ENCODE data around the gene LOXL1. TPM values are rescaled to one million over a fixed set of nuclear protein-coding genes. Genes with fewer than 3 reads are reported as not detected.

The LOXL1 gene
- total RNA-seq, 4 donors from 2014 or later: 4.3 to 12.1 (median 7.3) TPM

DNA sequence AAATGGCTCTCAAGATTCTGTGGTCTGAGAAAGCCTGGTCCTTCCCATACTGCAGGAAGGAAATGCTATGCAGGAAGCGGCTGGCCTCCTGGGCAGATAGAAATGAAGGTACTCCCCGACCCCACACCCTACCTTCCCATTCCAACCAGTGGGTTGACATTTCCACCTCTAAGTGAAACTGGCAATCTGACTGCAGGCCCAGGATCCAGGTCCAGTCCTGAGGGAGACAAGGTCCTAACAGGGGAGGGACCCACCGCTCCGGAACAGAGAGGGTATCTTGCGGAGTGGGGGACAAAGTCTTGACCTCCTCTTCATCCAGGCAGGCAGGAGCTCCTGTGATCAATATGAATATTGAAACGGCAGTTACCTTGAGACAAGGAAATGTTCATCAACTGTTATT lies 6.6 kb upstream of the LOXL1 start:
- Histone ChIP-seq H3K27me3 (no peaks in the 10 kb centered on the region), H3K9me3 (no peaks in the 10 kb centered on the region), H3K4me3 (no peak overlapping the region), H3K27ac (no peak overlapping the region), H3K36me3 (peaks cover 2% of the 10 kb centered on the region), H3K4me1 (peaks cover 36% of the 10 kb centered on the region)
- no peak for DNase-seq (ENCODE audit: low spot score in 2 of 2)
- TF ChIP-seq EP300 (IDR thresholded peaks at IDR 0.05) (no peak), POLR2AphosphoS5 (IDR thresholded peaks at IDR 0.05) (no peak), POLR2A (IDR thresholded peaks at IDR 0.05) (no peak)
- TF ChIP-seq, protein P1, sequence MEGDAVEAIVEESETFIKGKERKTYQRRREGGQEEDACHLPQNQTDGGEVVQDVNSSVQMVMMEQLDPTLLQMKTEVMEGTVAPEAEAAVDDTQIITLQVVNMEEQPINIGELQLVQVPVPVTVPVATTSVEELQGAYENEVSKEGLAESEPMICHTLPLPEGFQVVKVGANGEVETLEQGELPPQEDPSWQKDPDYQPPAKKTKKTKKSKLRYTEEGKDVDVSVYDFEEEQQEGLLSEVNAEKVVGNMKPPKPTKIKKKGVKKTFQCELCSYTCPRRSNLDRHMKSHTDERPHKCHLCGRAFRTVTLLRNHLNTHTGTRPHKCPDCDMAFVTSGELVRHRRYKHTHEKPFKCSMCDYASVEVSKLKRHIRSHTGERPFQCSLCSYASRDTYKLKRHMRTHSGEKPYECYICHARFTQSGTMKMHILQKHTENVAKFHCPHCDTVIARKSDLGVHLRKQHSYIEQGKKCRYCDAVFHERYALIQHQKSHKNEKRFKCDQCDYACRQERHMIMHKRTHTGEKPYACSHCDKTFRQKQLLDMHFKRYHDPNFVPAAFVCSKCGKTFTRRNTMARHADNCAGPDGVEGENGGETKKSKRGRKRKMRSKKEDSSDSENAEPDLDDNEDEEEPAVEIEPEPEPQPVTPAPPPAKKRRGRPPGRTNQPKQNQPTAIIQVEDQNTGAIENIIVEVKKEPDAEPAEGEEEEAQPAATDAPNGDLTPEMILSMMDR (IDR thresholded peaks at IDR 0.05): no peak
- 85% methylated on average over 6 of the region's 6 CpGs for WGBS

DNA sequence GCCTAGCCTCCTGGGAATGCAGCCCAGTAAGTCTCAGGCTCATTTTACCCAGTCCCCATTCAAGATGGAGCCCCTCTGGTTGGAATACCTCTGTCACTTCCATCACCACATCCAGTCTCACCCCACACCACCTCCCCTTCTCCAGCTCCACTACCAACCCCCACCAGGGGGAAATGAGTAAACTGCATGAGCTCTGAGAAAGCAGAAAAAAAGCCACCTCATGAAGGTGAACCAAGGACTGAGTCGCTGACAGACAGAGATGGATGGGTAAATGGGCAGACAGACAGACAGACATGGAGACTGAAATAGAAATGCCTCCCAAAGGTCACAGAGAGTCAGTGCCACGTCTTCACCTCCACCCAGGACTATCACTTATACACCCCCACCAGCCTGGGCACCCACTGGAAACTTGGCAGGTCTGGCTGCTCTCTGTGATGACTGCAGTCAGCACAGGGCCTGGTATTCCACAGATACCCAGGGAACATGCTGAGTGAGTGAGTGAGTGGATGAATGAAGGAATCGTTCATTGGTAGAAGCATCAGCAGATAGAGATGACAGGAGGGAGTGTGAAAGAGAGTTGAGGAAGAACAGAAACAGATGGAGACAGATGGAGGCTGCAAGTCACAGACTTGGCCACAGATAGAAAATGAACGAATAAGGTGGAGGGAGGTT lies 4.9 kb upstream of the LOXL1 start:
- Histone ChIP-seq H3K4me3 (no peak overlapping the region), H3K27ac (no peak overlapping the region), H3K9me3 (no peaks in the 10 kb centered on the region), H3K36me3 (peaks cover 2% of the 10 kb centered on the region), H3K27me3 (no peaks in the 10 kb centered on the region), H3K4me1 (peaks cover 53% of the 10 kb centered on the region)
- 70% methylated on average over 4 of the region's 4 CpGs for WGBS
- TF ChIP-seq POLR2AphosphoS5 (IDR thresholded peaks at IDR 0.05) (no peak), POLR2A (IDR thresholded peaks at IDR 0.05) (no peak), EP300 (IDR thresholded peaks at IDR 0.05) (no peak)
- TF ChIP-seq, protein P1 (IDR thresholded peaks at IDR 0.05): no peak
- no peak for DNase-seq (ENCODE audit: low spot score in 2 of 2)

DNA sequence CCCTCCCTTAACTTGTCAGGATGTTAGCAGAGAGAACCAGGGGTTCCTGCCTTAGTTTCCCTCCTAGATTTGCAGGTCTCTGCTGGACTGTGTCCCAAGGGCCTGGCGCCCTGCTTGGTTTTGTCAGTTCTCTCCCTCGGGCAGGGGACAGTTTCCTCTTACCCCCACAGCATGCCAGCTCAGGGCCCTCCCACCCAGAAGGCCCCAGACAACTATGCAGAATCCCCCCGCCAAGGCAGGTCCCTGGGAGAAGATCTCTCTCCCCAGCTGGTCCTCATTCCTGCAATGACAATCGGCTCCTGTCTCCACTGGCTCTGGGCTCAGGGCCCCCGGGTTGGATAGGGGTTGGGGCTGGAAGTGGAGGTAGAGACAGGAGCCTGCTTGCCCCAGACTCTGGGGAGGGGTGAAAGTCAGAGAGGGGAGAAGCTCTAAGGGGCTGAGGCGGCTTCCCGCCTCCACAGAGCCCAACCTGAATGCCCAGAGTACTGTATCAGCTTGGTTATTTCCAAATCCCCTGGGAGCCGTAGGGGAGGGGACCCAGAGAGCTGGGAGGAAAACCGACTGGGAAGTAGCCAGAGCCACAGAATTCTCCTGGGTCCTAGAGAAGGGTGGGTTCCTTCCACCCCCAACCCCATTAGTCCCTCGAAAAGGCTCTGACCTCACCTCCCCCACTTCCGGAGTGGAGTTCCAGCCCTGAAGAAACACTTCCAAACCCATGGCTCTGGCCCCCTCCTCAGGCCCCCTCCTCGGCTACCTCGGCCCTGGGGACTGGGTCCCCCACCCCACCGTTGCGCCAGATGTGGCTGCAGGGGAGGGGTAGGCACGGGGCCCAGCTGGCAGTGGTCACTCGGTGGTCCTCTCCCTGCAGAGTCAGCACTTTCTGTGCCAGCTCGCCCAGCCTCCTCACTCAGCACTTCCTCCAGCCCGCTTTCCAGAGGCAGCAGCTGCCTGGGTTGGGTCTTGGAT lies 3.8 kb upstream of the LOXL1 start:
- DNase-seq (ENCODE audit: low spot score in 2 of 2): no peak
- H3K27ac ChIP-seq: peak overlapping the region; percentile 16
- TF ChIP-seq POLR2AphosphoS5 (IDR thresholded peaks at IDR 0.05): no peak
- no peak for TF ChIP-seq EP300 (IDR thresholded peaks at IDR 0.05)
- no peak for TF ChIP-seq POLR2A (IDR thresholded peaks at IDR 0.05)
- TF ChIP-seq, protein P1 (IDR thresholded peaks at IDR 0.05): no peak
- peaks cover 64% of the 10 kb centered on the region for H3K4me1 ChIP-seq
- H3K36me3 ChIP-seq: peaks cover 2% of the 10 kb centered on the region
- H3K9me3 ChIP-seq: no peaks in the 10 kb centered on the region
- no peak overlapping the region for H3K4me3 ChIP-seq
- 29% methylated on average over 12 of the region's 19 CpGs for WGBS
- no peaks in the 10 kb centered on the region for H3K27me3 ChIP-seq

DNA sequence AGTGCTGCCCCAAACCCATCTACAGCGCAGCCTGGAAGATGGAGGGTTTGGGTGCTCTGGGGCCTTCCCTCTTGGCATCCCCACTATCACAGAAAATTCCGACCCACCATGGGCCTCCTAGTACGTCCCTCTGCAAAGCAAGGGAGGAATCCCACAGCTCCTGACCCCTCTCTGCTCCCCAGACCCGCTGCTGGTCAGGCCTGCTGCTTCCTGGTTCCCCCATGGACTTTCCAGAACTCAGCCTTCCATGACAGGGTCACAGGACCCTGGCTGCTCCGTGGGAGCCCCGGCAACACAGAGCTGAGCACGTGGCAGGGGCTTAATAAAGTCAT lies 3.1 kb upstream of the LOXL1 start:
- TF ChIP-seq, protein P1 (IDR thresholded peaks at IDR 0.05): no peak
- TF ChIP-seq POLR2A (IDR thresholded peaks at IDR 0.05) (no peak), EP300 (IDR thresholded peaks at IDR 0.05) (no peak)
- Histone ChIP-seq H3K27me3 (peaks cover 5% of the 10 kb centered on the region), H3K9me3 (no peaks in the 10 kb centered on the region), H3K4me1 (peaks cover 70% of the 10 kb centered on the region), H3K4me3 (no peak overlapping the region), H3K36me3 (no peaks in the 10 kb centered on the region), H3K27ac (peak overlapping the region; percentile 16)
- WGBS: 61% methylated on average over 7 of the region's 7 CpGs
- DNase-seq (ENCODE audit: low spot score in 2 of 2): no peak

Measured in suprapubic skin (tissue), 4 donors.